Stimulated activated CD4-positive, alpha-beta T cell treated with anti-CD3 and anti-CD28 coated beads, Interleukin-2, amount 100 ng/mL, for 4 hours (primary cell): ENCODE data around the gene FN1.

Experiments used
- DNase-seq: peaks from one replicate; pipeline ENCODE4 v3.0.0-alpha.2; 2020; ENCODE audit warnings: low read depth

Gene FN1

DNA sequence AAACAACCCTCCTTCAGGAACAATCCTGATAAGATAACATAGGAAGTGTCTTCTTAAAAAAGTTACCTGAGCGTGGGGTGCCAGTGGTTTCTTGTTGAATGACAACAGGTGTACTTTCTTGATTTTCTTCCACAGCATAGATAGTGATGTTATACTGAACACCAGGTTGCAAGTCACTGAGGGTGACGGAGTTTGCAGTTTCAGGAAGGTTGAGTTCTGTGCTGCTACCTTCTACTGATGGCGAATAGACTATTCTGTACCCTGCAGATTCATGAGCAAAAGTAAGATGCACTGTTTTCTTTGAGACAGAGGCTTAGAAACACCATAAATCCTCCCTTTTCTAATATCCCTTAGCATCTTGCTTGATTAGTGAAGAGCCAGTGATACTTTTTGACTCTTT is 28.8 kb downstream of the FN1 start:
- DNase-seq, result no peak

- no peak for DNase-seq
Measured at GRCh38 chr2:215405722-215406581, 29.9 kb downstream of the FN1 start.

GRCh38 chr2:215404348-215405012 is 31.4 kb downstream of the FN1 start:
- DNase-seq, result no peak

- DNase-seq, result no peak
Measured at GRCh38 chr2:215403441-215404347, 32.2 kb downstream of the FN1 start.

DNA sequence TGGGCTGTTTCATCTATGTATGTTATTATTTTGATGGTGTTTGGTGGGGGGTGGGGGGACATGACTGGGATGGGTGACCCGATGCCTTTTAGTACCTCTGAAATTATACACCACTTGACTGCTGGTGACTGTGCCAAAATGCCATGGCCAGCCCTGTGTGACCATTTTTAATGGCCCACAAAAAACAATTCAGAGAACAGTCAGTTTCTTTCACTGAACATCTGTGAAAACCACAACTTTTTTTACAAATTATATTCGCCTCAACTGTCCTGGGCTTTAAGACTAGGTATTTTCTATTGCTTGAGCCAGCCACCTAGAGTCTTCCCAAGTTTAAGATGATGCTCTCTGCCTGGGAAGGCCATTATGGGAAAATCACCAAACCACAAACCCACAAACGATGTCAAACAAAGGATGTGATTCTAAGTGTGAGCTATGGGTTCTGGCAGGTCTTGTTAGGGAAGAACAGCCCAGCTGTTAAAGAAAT is 33.9 kb downstream of the FN1 start:
- no peak for DNase-seq

GRCh38 chr2:215399067-215399716 is 36.7 kb downstream of the FN1 start:
- no peak for DNase-seq

DNA sequence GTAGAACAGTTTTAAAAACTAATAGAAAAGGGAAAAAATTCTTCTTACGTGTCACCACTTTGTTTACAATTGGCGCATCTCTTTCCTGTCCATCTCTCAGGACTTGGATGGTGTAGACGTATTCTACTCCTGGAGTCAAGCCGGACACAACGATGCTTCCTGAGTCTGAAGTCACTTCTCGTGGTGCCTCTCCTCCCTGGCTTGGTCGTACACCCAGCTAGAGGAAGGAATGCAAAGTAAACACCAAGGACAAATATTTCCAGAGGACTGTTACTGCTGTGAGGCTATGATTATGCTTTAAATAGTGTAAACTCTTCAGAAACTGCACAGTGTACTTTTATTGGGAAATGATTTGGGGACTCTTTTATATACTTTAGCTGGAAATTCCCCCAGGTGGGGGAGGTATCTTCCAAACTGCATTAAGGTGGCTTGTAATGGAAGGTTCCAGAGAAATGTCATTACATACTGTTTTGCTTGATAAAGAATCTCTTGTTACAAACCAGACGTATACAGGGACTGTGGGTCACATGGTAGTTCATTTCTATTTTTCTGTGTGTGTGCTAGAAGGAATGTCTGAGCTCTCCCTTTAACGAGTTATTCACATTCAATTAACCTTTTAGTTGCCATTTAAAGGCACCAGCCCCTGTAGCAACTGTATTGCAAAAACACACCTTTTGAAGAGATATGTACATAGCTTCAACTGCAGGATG is 38.1 kb downstream of the FN1 start:
- DNase-seq, result no peak

DNA sequence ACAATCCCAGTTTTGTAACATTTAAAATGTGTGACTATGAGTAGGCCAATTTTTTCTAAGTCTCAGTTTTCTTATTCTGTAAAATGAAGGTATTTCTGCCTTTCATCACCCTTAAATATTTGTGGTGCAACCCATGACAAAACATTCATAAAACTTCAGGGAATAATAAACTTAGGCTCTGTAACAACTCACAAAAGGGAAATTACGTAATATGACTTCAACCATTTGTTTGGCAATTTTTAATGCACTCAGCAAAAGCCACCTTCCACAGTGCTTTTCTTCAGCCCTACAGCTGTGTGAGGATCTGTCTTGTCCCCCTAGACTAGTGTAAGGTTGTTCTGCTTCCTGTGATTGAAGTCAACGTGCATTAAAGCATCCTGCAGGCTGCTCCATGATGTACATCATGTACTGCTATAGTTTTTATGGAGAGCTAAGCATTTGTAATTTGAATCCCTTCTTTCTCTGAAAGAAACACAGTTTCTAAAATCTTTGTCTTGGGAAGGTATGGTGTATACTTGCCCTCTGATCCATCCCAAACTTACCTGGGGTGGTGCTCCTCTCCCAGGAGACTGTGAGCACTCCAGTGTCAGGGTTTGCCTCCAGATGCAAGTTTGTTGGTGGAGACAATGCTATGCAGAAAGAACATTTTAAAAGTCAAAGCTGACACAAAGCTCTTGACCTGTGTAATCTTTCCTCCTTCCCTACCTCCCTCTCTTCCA is 39.1 kb downstream of the FN1 start:
- no peak for DNase-seq

GRCh38 chr2:215395687-215396460 is 40.0 kb downstream of the FN1 start:
- no peak for DNase-seq

GRCh38 chr2:215394102-215394805 is 41.6 kb downstream of the FN1 start:
- no peak for DNase-seq

- DNase-seq, result no peak
Measured at GRCh38 chr2:215392687-215393270, 43.1 kb downstream of the FN1 start.

- no peak for DNase-seq
Measured at GRCh38 chr2:215392164-215392563, 43.7 kb downstream of the FN1 start.

DNA sequence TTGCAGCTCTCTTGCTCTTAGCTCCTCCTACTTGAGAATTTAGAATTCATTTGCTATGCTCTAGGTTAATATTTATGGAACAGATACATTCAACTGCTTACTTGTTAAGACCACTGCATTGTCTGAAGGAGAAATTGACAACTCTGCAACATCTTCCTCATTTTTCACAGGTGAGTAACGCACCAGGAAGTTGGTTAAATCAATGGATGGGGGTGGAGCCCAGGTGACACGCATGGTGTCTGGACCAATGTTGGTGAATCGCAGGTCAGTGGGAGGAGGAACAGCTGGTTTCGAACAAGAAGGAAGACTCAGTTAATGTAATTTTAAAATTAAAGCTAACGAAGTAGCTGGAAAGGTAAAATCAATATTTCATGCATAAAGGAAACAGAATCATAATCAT is 44.3 kb downstream of the FN1 start:
- no peak for DNase-seq

- DNase-seq, result no peak
Measured at GRCh38 chr2:215390550-215390913, 45.3 kb downstream of the FN1 start.

- no peak for DNase-seq
Measured at GRCh38 chr2:215388002-215388728, 47.7 kb downstream of the FN1 start.

- DNase-seq, result no peak
Measured at GRCh38 chr2:215386566-215386965, 49.3 kb downstream of the FN1 start.

GRCh38 chr2:215384710-215385109 is 51.2 kb downstream of the FN1 start:
- DNase-seq, result no peak

DNA sequence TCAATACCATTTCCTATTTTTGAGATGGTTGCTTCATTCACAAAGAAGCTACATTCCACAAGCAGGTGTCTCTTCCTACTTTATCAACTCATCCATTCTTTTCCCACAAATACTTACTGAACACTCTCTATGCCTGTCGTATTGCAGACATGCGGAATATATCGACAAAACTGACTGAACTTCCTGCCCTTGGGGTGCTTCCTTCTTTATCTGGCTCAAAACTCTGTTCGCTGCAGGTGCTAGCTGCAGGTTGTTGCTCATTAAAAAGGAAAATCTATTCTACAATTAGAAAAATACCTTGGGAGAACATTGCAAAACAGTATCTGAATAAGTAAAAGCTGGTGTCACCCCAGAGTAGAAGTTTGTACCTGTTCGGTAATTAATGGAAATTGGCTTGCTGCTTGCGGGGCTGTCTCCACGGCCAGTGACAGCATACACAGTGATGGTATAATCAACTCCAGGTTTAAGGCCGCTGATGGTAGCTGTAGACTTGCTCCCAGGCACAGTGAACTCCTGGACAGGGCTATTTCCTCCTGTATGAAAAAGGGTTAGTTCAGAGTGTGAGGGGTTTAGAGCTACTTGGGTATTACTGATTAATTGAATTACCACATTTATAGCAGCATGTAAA is 52.1 kb downstream of the FN1 start:
- no peak for DNase-seq
